Cardiac muscle cell (in vitro differentiated cells and primary cell): ENCODE results near the gene CNR2. TPM values are rescaled to one million over a fixed set of nuclear protein-coding genes. Genes with fewer than 3 reads are reported as not detected.
"Not testable (repeated sequence)": the region's sequence is repeated elsewhere in the genome, so short reads cannot be mapped to it uniquely, and the experiment has no call there.

Experiments
- DNase-seq, 2 donors: peaks; one replicate each; pipeline versions ENCODE4 v3.0.0 to v3.0.0-alpha.2; 2010 to 2017; ENCODE audit warnings: low read depth in 1 of 2, low spot score in 1 of 2
- H3K27ac ChIP-seq: fragments of 200-600 bp; sonication (generic); 2 replicates; pipeline ENCODE4 v1.5.1; 2016
- H3K27me3 ChIP-seq: fragments of 200-600 bp; sonication (generic); 2 replicates; pipeline ENCODE4 v1.6.0; 2016; ENCODE audit warnings: control low read depth
- H3K36me3 ChIP-seq: fragments of 200-600 bp; sonication (generic); 2 replicates; pipeline ENCODE4 v1.5.1; 2016; ENCODE audit warnings: control low read depth
- H3K4me1 ChIP-seq: fragments of 200-600 bp; sonication (generic); 2 replicates; pipeline ENCODE4 v1.8.1; 2017; ENCODE audit warnings: low read depth, mild to moderate bottlenecking, mixed run types
- H3K4me3 ChIP-seq: fragments of 200-600 bp; sonication (generic); 2 replicates; pipeline ENCODE4 v1.5.1; 2016; ENCODE audit warnings: mild to moderate bottlenecking
- H3K9me3 ChIP-seq: fragments of 200-600 bp; sonication (generic); 2 replicates; pipeline ENCODE4 v1.5.1; 2017; ENCODE audit warnings: low read depth, mild to moderate bottlenecking, control low read depth
- CTCF ChIP-seq: IDR thresholded peaks from 2 replicates; pipeline ENCODE4 v1.5.1; 2012; ENCODE audit warnings: low read depth, mild to moderate bottlenecking, low read length
- polyA plus RNA-seq: library from polyadenylated mRNA; unstranded; fragments of >200 nt; fragmentation: Nextera tagmentation; extraction: Ambion mirVana; gene quantifications from 2 replicates; pipeline ENCODE4 v1.2.1, GENCODE V29; 2016
- total RNA-seq: library from RNA; depleted of rRNA; stranded (reverse); fragments of >200 nt; gene quantifications from 2 replicates; pipeline ENCODE4 v1.2.3, GENCODE V29; 2016

CNR2 gene
- total and polyA plus RNA-seq, 2 experiments from 2014 or later = not detected

GRCh38 chr1:23902321-23903278, 10.6 kb downstream of the CNR2 start:
- peak overlapping the region; percentile 24 for H3K4me3 ChIP-seq
- peak in 1 of 2 donors; percentile 28 for DNase-seq
- no peaks in the 10 kb centered on the region for H3K9me3 ChIP-seq
- H3K27ac ChIP-seq = no peak overlapping the region
- TF ChIP-seq CTCF = no peak
- H3K4me1 ChIP-seq = no peaks in the 10 kb centered on the region
- H3K36me3 ChIP-seq = no peaks in the 10 kb centered on the region
- H3K27me3 ChIP-seq = peaks cover 61% of the 10 kb centered on the region

- not testable (repeated sequence) for H3K9me3 ChIP-seq, H3K4me3 ChIP-seq, H3K27ac ChIP-seq, H3K4me1 ChIP-seq, H3K36me3 ChIP-seq, DNase-seq
- H3K27me3 ChIP-seq = peaks cover 55% of the 10 kb centered on the region
These were observed 13.1 kb downstream of the CNR2 start for GRCh38 chr1:23900017-23900416.

- no peaks in the 10 kb centered on the region for H3K36me3 ChIP-seq
- no peak for DNase-seq
- H3K9me3 ChIP-seq = no peaks in the 10 kb centered on the region
- H3K27me3 ChIP-seq = peaks cover 45% of the 10 kb centered on the region
- no peak overlapping the region for H3K4me3 ChIP-seq
- no peaks in the 10 kb centered on the region for H3K4me1 ChIP-seq
- TF ChIP-seq CTCF = no peak
- H3K27ac ChIP-seq = no peak overlapping the region
These were observed 14.1 kb downstream of the CNR2 start for GRCh38 chr1:23899070-23899469.

- DNase-seq = no peak
- TF ChIP-seq CTCF = no peak
- Histone ChIP-seq H3K9me3 (no peaks in the 10 kb centered on the region), H3K4me1 (no peaks in the 10 kb centered on the region), H3K27ac (no peak overlapping the region), H3K36me3 (no peaks in the 10 kb centered on the region), H3K4me3 (no peak overlapping the region), H3K27me3 (peaks cover 25% of the 10 kb centered on the region)
These were observed 16.1 kb downstream of the CNR2 start for GRCh38 chr1:23897083-23897482.

- Histone ChIP-seq H3K27me3 (peaks cover 19% of the 10 kb centered on the region), H3K27ac (no peak overlapping the region), H3K4me1 (no peaks in the 10 kb centered on the region), H3K9me3 (no peaks in the 10 kb centered on the region), H3K4me3 (no peak overlapping the region), H3K36me3 (no peaks in the 10 kb centered on the region)
- DNase-seq = no peak
- TF ChIP-seq CTCF = no peak
These were observed 16.7 kb downstream of the CNR2 start for GRCh38 chr1:23896491-23896890.

- Histone ChIP-seq H3K27ac (no peak overlapping the region), H3K4me1 (no peaks in the 10 kb centered on the region), H3K27me3 (peaks cover 14% of the 10 kb centered on the region), H3K9me3 (no peaks in the 10 kb centered on the region), H3K36me3 (no peaks in the 10 kb centered on the region), H3K4me3 (no peak overlapping the region)
- TF ChIP-seq CTCF = no peak
- DNase-seq = no peak
These were observed 17.2 kb downstream of the CNR2 start for GRCh38 chr1:23895993-23896392.
